Measurements from ENCODE around the gene ARHGAP23. TPM values are rescaled to one million over a fixed set of nuclear protein-coding genes. Genes with fewer than 3 reads are reported as not detected.

Gene ARHGAP23
- total RNA-seq, 1 donor from 2014 or later, result 157 TPM

- Mint-ChIP-seq H3K27ac (ENCODE audit: unreplicated experiment) (no peak overlapping the region), H3K9me3 (ENCODE audit: low read depth) (no peaks in the 10 kb centered on the region), H3K4me3 (ENCODE audit: unreplicated experiment) (no peak overlapping the region), H3K4me1 (ENCODE audit: low read depth) (no peaks in the 10 kb centered on the region), H3K27me3 (ENCODE audit: low read depth) (peaks cover 28% of the 10 kb centered on the region), H3K36me3 (ENCODE audit: low read depth) (no peaks in the 10 kb centered on the region)
- no peak for DNase-seq (ENCODE audit: low spot score)
- TF ChIP-seq CTCF (IDR thresholded peaks at IDR 0.05), result no peak
Observed at GRCh38 chr17:38552343-38552742, 124.1 kb downstream of the ARHGAP23 start.

GRCh38 chr17:38554430-38555350 is 126.4 kb downstream of the ARHGAP23 start:
- Mint-ChIP-seq H3K9me3 (ENCODE audit: low read depth) (no peaks in the 10 kb centered on the region), H3K36me3 (ENCODE audit: low read depth) (no peaks in the 10 kb centered on the region), H3K27me3 (ENCODE audit: low read depth) (peaks cover 33% of the 10 kb centered on the region), H3K4me1 (ENCODE audit: low read depth) (peaks cover 14% of the 10 kb centered on the region), H3K27ac (ENCODE audit: unreplicated experiment) (no peak overlapping the region), H3K4me3 (ENCODE audit: unreplicated experiment) (no peak overlapping the region)
- no peak for TF ChIP-seq CTCF (IDR thresholded peaks at IDR 0.05)
- no peak for DNase-seq (ENCODE audit: low spot score)

GRCh38 chr17:38556239-38556638 is 128.0 kb downstream of the ARHGAP23 start:
- Mint-ChIP-seq H3K4me1 (ENCODE audit: low read depth) (peaks cover 16% of the 10 kb centered on the region), H3K4me3 (ENCODE audit: unreplicated experiment) (no peak overlapping the region), H3K27me3 (ENCODE audit: low read depth) (peaks cover 36% of the 10 kb centered on the region)

GRCh38 chr17:38557396-38557795 is 129.1 kb downstream of the ARHGAP23 start:
- TF ChIP-seq CTCF (IDR thresholded peaks at IDR 0.05), result no peak
- Mint-ChIP-seq H3K27me3 (ENCODE audit: low read depth) (peaks cover 37% of the 10 kb centered on the region), H3K4me1 (ENCODE audit: low read depth) (peaks cover 16% of the 10 kb centered on the region), H3K4me3 (ENCODE audit: unreplicated experiment) (no peak overlapping the region), H3K36me3 (ENCODE audit: low read depth) (no peaks in the 10 kb centered on the region), H3K9me3 (ENCODE audit: low read depth) (no peaks in the 10 kb centered on the region), H3K27ac (ENCODE audit: unreplicated experiment) (no peak overlapping the region)
- DNase-seq (ENCODE audit: low spot score), result no peak

More at GRCh38 chr17:38556239-38556638, 128.0 kb downstream of the ARHGAP23 start:
- Mint-ChIP-seq H3K9me3 (ENCODE audit: low read depth) (no peaks in the 10 kb centered on the region), H3K36me3 (ENCODE audit: low read depth) (no peaks in the 10 kb centered on the region), H3K27ac (ENCODE audit: unreplicated experiment) (no peak overlapping the region)
- no peak for DNase-seq (ENCODE audit: low spot score)
- TF ChIP-seq CTCF (IDR thresholded peaks at IDR 0.05), result no peak

GRCh38 chr17:38557836-38558727 is 129.8 kb downstream of the ARHGAP23 start:
- TF ChIP-seq CTCF (IDR thresholded peaks at IDR 0.05), result peak; percentile 91
- peaks cover 41% of the 10 kb centered on the region for H3K27me3 Mint-ChIP-seq (ENCODE audit: low read depth)
- peak overlapping the region; percentile 65 for H3K4me3 Mint-ChIP-seq (ENCODE audit: unreplicated experiment)
- H3K27ac Mint-ChIP-seq (ENCODE audit: unreplicated experiment), result no peak overlapping the region
- peaks cover 16% of the 10 kb centered on the region for H3K4me1 Mint-ChIP-seq (ENCODE audit: low read depth)
- no peaks in the 10 kb centered on the region for H3K9me3 Mint-ChIP-seq (ENCODE audit: low read depth)
- DNase-seq (ENCODE audit: low spot score), result no peak
- H3K36me3 Mint-ChIP-seq (ENCODE audit: low read depth), result no peaks in the 10 kb centered on the region

Measured in chondrocyte (in vitro differentiated cells).